GM19193 (cell line): ENCODE data around the gene IL37.

Experiments used
- POLR2A ChIP-seq: IDR thresholded peaks from 4 replicates; pipeline ENCODE4 v1.6.1; 2011; ENCODE audit not compliant: insufficient read depth, insufficient read length; ENCODE audit errors: extremely low read depth

Gene IL37

DNA sequence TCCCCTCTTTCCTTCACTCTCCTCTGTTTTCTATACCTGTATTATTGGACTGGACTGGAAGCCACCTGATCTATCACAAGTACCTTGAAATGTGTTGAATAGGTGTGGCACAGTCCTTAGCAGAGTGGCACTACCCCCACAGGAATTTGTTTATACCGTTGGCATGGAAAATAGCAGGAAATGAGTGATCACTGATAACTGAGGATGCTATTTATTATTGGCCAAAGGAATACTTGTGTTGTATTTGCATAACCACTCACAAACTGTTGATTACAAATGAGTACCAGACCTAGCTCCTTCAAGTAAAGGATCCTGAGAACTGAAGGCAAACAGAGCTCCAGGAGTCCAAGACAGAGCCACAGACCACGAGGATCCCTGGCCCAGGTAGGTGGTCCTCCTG lies at the start of gene IL37:
IL37 (plus strand) TSS at position 301 of the 400 bp plus-strand sequence. CDS start 1,848 bp downstream, outside the sequence.
- no peak for TF ChIP-seq POLR2A

- no peak for TF ChIP-seq POLR2A
Observed at GRCh38 chr2:112864072-112864471, 46.9 kb upstream of the IL37 start.

DNA sequence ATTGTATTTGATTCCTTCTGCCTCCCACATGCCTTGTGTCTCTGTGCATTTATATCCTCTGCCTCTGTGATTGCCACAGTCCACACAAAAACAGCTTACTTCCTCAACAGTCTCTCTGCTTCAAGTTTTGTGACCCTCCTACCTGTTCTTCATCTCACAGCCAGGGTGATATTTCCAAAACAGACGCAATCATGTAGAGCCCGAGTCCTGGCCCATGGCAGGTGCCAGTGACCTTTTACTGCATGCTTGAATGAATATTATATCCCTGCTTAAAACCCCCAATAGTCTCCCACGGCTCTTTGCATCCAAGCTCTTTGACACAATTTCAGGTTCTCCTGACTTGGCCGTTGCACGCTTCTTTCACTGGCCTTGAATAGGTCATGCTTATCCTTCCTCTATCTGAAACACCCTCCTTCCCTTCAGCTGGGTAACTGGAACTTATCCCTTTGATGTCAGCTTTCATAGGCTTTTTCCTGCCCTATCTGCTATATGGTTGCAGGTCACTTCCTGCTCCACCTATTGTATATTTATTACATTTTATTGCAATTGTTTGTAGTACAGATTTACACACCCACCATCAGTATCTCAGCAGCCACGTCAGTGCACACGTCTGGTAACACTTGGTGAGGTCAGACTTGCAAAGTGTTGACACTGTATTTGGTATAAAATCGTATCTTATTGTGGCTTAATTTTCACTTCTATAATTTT lies 44.7 kb upstream of the IL37 start:
- TF ChIP-seq POLR2A: no peak

DNA sequence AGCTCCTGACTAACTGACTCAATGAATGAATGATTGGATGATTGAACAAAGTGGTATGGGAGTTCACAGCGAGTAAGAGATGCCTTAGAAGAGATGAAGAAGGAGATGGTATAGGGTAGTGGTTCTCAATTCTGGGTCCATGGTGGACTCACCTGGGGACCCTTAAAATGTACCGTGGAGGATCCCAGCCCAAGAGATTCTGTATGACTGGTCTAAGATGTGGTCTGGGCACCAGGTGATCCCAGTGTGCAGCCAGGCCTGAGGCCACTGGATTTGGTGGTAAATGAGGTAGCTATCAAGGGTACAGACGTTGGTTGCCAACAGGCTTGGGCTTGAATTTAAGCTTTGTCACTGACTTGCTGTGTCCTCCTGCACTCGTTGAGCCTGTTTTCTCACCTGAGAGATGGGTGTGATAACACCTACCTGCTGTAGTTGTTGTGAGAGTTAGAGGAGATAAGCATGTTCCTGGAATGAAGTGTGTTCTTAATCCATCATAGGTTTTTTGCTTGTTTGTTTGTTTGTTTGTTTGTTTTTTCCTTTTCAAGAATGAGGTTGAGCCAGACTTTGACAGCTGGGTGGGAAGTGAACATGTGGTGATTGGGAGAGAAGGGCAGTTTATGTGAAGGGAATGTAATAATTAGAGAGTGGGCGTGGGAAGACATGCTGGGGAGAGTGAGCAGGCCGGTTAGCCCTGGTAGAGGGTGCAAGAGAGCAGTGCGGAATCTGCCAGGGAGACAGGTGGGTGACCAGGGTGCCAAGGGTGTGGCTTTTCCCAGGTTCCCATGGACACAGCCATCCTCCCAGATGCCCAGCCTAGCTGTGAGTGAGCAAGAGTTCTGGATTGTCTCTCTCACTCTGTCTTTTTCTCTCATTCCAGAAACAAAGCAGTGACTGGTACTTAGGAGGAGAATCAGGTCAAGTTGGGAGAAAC lies 43.0 kb upstream of the IL37 start:
- no peak for TF ChIP-seq POLR2A

GRCh38 chr2:112869258-112869842 lies 41.6 kb upstream of the IL37 start:
- no peak for TF ChIP-seq POLR2A

DNA sequence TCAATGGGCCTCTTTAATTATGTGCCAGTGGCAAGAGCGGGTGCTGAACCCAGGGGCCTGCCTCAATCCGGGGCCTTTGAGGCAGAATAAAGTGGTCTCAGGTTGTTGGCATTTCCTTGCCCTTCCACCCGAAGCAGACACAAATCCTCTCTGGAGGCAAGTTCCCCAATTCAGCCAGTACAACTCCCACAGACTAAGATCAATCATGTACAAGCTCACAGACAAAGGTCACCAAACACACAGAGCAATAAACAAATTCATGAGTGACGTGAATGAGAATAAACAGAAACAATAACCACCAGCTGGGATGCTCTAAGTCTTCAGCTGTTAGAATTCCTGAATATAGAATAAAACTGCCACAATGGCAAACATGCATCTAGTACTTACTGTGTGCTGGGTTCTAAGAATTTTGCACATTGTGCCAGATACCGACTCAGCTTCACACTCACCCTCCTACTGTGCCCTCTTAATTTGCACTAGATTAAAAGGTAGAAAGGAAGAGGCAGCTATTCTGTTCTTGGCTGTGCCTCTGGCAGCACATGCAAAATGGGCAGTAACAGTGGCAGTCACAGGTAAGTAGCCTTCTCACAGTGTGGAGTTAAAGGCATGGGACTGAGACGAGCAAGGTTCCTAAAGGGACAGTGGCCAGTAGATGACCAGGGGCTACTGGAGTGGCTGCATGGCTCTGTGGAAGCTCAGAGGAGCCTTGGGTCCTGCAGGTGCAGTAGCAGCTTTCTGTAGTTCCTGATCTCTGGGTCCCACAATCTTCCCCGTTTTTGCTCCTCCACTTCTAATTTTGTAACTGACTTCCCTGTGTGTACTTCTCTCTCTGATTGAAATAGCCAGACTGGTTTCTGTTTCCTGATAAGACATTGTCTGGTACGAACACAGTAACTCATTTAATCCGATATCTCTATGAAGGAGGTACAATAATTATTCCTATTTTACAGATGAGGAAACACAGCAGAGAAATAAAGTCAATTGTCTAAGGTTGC lies 39.8 kb upstream of the IL37 start:
- TF ChIP-seq POLR2A: no peak

DNA sequence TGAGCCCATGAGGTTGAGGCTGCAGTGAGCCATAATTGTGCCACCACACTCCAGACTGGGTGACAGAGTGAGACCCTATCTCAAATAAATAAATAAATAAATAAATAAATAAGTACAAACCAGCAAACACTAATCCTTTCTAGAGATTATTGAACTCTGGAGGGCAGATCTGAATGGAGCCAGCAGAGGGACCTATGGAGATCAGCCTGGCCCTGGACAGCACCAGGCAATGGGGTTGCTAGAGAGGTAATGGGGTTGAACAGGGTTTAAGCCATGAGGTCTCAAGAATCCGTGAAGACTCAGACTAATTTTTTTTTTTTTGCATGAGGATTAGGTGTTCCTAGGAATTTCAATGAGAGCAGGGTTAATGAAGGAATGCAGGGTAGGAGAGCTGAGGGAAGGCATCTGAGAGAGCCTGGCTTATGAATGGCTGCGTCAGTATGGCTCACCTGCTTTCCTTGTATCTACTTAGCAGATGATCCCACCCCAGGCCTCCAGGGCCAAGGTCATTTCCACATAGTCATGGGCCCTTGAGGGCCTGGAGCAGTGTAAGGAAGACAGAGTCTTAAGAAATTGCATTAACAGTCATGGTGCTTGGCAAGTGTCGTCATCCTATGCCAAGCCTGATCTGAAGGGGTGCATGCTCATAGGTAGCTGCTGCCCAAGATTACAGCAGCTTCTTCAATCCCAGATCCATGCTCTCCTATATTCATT lies 34.6 kb upstream of the IL37 start:
- no peak for TF ChIP-seq POLR2A

- TF ChIP-seq POLR2A: no peak
Observed at GRCh38 chr2:112876971-112877361, 34.0 kb upstream of the IL37 start.

GRCh38 chr2:112877423-112877822 lies 33.5 kb upstream of the IL37 start:
- no peak for TF ChIP-seq POLR2A

GRCh38 chr2:112879491-112880041 lies 31.4 kb upstream of the IL37 start:
- TF ChIP-seq POLR2A: no peak

- no peak for TF ChIP-seq POLR2A
Observed at GRCh38 chr2:112880091-112880531, 30.9 kb upstream of the IL37 start.

DNA sequence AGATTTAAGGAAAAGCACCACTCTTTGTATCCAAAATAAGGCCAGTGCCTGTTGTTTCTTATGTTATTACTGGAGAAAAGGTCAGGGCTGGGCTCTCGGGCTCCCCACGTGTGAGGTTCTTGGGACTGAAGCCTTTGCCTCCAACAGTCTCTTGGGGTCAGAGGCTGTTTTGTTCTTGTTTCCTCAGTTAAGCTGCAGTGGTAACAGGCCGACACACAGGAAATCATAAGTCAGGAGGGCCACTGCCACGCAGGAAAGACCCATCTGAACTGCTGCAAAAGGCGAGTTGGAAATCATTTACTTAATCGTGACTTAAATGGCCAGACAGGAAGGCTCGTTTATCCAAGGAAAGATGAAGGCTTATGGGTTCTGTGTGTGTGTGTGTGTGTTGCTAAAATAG lies 30.3 kb upstream of the IL37 start:
- no peak for TF ChIP-seq POLR2A

DNA sequence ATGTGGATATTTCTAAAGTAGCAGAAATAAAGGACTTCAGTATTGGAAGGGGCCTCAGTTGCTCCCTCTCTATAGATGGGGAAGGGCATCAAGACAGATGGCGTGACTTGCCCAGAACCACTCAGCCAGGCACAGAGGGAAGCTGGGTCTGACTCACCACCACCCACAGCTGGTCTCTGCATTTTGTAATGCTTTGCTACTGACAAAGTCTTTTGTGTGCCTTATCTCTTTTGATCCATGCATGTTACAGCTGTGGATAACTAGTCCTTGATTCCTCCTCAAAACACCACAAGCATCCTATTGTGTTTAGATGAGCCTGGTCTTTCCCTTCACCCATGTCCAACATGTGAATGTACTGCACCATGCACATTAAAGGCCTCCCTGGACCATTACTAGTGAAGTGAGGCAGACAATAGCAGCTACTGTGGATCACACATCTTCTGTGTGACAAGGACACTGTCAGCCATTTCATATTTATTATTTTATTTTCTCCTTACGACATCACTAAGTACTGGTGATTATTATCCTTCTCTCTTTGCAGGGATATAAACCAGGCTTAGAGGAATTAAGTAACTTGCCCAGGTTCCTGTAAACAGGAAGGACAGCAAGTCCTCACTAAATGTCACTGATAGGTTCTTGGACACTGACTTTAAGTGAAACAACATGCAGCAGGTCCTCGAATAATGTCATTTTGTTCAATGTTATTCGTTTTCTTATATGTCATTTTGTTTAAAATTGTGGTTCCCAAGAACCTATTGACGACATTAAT lies 29.6 kb upstream of the IL37 start:
- TF ChIP-seq POLR2A: no peak
